Measurements from ENCODE around the gene SENP1.

DNA sequence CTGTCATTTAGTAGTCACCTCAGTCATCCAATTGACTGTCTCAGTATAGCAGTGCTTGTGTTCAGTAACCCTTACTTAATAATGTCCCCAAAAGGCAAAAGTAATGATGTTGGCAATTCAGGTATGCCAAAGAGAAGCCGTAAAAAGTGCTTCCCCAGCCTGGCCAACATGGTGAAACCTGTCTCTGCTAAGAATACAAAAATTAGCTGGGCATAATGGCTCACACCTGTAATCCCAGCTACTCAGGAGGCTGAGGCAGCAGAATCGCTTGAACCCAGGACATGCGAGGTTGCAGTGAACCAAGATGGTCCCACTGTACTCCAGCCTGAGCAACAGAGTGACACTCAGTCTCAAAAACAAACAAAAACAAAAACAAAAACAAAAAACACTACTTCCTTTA lies 33.6 kb downstream of the SENP1 start:
- TF ChIP-seq, protein P1, sequence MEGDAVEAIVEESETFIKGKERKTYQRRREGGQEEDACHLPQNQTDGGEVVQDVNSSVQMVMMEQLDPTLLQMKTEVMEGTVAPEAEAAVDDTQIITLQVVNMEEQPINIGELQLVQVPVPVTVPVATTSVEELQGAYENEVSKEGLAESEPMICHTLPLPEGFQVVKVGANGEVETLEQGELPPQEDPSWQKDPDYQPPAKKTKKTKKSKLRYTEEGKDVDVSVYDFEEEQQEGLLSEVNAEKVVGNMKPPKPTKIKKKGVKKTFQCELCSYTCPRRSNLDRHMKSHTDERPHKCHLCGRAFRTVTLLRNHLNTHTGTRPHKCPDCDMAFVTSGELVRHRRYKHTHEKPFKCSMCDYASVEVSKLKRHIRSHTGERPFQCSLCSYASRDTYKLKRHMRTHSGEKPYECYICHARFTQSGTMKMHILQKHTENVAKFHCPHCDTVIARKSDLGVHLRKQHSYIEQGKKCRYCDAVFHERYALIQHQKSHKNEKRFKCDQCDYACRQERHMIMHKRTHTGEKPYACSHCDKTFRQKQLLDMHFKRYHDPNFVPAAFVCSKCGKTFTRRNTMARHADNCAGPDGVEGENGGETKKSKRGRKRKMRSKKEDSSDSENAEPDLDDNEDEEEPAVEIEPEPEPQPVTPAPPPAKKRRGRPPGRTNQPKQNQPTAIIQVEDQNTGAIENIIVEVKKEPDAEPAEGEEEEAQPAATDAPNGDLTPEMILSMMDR (IDR thresholded peaks at IDR 0.05; ENCODE audit: insufficient read depth, low read length, poor library complexity, severe bottlenecking): no peak
- no peak for TF ChIP-seq EZH2phosphoT487 (conservative IDR thresholded peaks at IDR 0.05; ENCODE audit: low read length)

All from SU-DHL-6 (cell line).